HEK293T (cell line): ENCODE measurements around the gene TTLL1.

Experiments used
- CTCF ChIA-PET: fragments of 350-600 bp; formaldehyde crosslinking; extraction: SDS; loops from one replicate; lab custom pipeline; 2021; ENCODE audit warnings: antibody characterized with exemption, inconsistent platforms; lab: Yijun Ruan, JAX
- POLR2A ChIA-PET: fragments of 350-600 bp; formaldehyde crosslinking; extraction: SDS; loops from one replicate; lab custom pipeline; 2020; ENCODE audit warnings: antibody characterized with exemption, inconsistent platforms; lab: Yijun Ruan, JAX
- DNase-seq: peaks from one replicate; pipeline ENCODE4 v3.0.0; 2012; ENCODE audit warnings: mixed read lengths; ENCODE audit errors: extremely low spot score
- ARNT ChIP-seq: fragments of 450-650 bp; IDR thresholded peaks from 2 replicates; pipeline ENCODE4 v1.6.1; 2017; ENCODE audit warnings: mild to moderate bottlenecking
- BHLHE40 ChIP-seq: fragments of 450-650 bp; IDR thresholded peaks from 2 replicates; pipeline ENCODE4 v1.6.1; 2016; ENCODE audit warnings: mild to moderate bottlenecking, moderate library complexity, borderline replicate concordance
- CTBP1 ChIP-seq: fragments of 450-650 bp; IDR thresholded peaks from 2 replicates; pipeline ENCODE4 v1.6.1; 2016; ENCODE audit warnings: borderline replicate concordance
- ELF4 ChIP-seq: fragments of 450-650 bp; IDR thresholded peaks from 2 replicates; pipeline ENCODE4 v1.6.1; 2017; ENCODE audit warnings: antibody characterized with exemption
- FOXA1 ChIP-seq: fragments of 450-650 bp; IDR thresholded peaks from 2 replicates; pipeline ENCODE4 v1.6.1; 2016; ENCODE audit warnings: mild to moderate bottlenecking
- FOXK2 ChIP-seq: fragments of 450-650 bp; IDR thresholded peaks from 2 replicates; pipeline ENCODE4 v1.6.1; 2016; ENCODE audit warnings: mild to moderate bottlenecking
- FOXM1 ChIP-seq: fragments of 450-650 bp; IDR thresholded peaks from 2 replicates; pipeline ENCODE4 v1.6.1; 2017; ENCODE audit warnings: mild to moderate bottlenecking, borderline replicate concordance
- HDGF ChIP-seq: fragments of 450-650 bp; IDR thresholded peaks from 2 replicates; pipeline ENCODE4 v1.6.1; 2017; ENCODE audit warnings: antibody characterized with exemption, borderline replicate concordance
- L3MBTL2 ChIP-seq: fragments of 450-650 bp; conservative IDR thresholded peaks from 2 replicates; pipeline ENCODE4 v1.6.1; 2016; ENCODE audit warnings: mild to moderate bottlenecking
- LEF1 ChIP-seq: fragments of 450-650 bp; IDR thresholded peaks from 2 replicates; pipeline ENCODE4 v1.6.1; 2017; ENCODE audit warnings: mild to moderate bottlenecking, borderline replicate concordance
- NFRKB ChIP-seq: fragments of 450-650 bp; IDR thresholded peaks from 2 replicates; pipeline ENCODE4 v1.6.1; 2016; ENCODE audit warnings: mild to moderate bottlenecking, moderate library complexity
- SP1 ChIP-seq: fragments of 450-650 bp; IDR thresholded peaks from 2 replicates; pipeline ENCODE4 v1.6.1; 2017
- SUZ12 ChIP-seq: fragments of 450-650 bp; IDR thresholded peaks from 2 replicates; pipeline ENCODE4 v1.6.1; 2016; ENCODE audit warnings: mild to moderate bottlenecking
- TARDBP ChIP-seq: fragments of 450-650 bp; IDR thresholded peaks from 2 replicates; pipeline ENCODE4 v1.6.1; 2016
- ZNF384 ChIP-seq: fragments of 450-650 bp; IDR thresholded peaks from 2 replicates; pipeline ENCODE4 v1.6.1; 2016
- TF ChIP-seq, protein P1 (sequence below): fragments of 450-650 bp; IDR thresholded peaks from 2 replicates; pipeline ENCODE4 v1.6.1; 2016

Gene TTLL1

GRCh38 chr22:43081968-43082367 lies 7.2 kb downstream of the TTLL1 start:
- no peak for DNase-seq
- CTCF ChIA-PET = interaction anchor here (0.7 kb wide), 1 partner anchor 198 kb away, joined by 3 read pairs; no protein-coding TSS in a partner anchor
- TF ChIP-seq BHLHE40 = no peak
- TF ChIP-seq HDGF = no peak

DNA sequence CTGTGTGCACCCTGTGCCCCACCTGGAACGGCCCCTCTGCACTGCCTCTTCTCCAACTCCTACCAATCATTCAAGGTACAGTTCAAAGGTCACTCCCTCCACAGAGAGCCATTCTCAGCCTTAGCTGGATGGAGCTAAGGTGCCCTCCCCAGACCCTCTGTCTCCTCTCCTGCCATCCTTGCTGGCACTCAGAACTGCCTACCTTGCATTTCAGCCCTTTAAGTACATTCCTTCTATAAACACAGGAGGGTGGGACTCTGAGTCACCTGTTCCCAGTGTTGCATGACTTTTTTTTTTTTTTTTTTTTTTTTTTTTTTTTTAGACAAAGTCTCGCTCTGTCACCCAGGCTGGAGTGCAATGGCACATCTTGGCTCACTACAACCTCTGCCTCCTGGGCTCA lies 8.6 kb downstream of the TTLL1 start:
- POLR2A ChIA-PET = no interaction called here
- CTCF ChIA-PET = no interaction called here

More at GRCh38 chr22:43081968-43082367, 7.2 kb downstream of the TTLL1 start:
- POLR2A ChIA-PET = no interaction called here

GRCh38 chr22:43079742-43080141 lies 9.4 kb downstream of the TTLL1 start:
- ChIA-PET CTCF (no interaction called here), POLR2A (no interaction called here)
- TF ChIP-seq SP1 = no peak
- no peak for TF ChIP-seq TARDBP
- TF ChIP-seq LEF1 = no peak
- no peak for TF ChIP-seq L3MBTL2
- no peak for TF ChIP-seq HDGF
- no peak for TF ChIP-seq BHLHE40
- no peak for TF ChIP-seq FOXK2
- no peak for TF ChIP-seq CTBP1
- no peak for TF ChIP-seq FOXA1
- no peak for TF ChIP-seq ELF4
- no peak for TF ChIP-seq ZNF384
- no peak for TF ChIP-seq SUZ12
- no peak for TF ChIP-seq FOXM1
- TF ChIP-seq ARNT = no peak
- TF ChIP-seq NFRKB = no peak
- TF ChIP-seq, protein P1, sequence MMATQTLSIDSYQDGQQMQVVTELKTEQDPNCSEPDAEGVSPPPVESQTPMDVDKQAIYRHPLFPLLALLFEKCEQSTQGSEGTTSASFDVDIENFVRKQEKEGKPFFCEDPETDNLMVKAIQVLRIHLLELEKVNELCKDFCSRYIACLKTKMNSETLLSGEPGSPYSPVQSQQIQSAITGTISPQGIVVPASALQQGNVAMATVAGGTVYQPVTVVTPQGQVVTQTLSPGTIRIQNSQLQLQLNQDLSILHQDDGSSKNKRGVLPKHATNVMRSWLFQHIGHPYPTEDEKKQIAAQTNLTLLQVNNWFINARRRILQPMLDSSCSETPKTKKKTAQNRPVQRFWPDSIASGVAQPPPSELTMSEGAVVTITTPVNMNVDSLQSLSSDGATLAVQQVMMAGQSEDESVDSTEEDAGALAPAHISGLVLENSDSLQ = no peak
- DNase-seq = no peak

More for the DNA sequence above, 8.6 kb downstream of the TTLL1 start:
- no peak for TF ChIP-seq LEF1
- no peak for TF ChIP-seq BHLHE40
- TF ChIP-seq FOXM1 = no peak
- TF ChIP-seq ELF4 = no peak
- DNase-seq = no peak

GRCh38 chr22:43078522-43078921 lies 10.7 kb downstream of the TTLL1 start:
- CTCF ChIA-PET = interaction anchor here (0.7 kb wide), 1 partner anchor 162 kb away, joined by 3 read pairs; no protein-coding TSS in a partner anchor
- no peak for TF ChIP-seq BHLHE40
- no peak for TF ChIP-seq L3MBTL2
- no peak for TF ChIP-seq SP1
- TF ChIP-seq HDGF = no peak
- DNase-seq = no peak
- POLR2A ChIA-PET = no interaction called here

GRCh38 chr22:43077121-43077877 lies 11.9 kb downstream of the TTLL1 start:
- no peak for DNase-seq
- CTCF ChIA-PET = no interaction called here
- TF ChIP-seq SUZ12 (no peak), SP1 (no peak), FOXM1 (no peak), HDGF (no peak), FOXA1 (no peak), ZNF384 (no peak), TARDBP (no peak), ELF4 (no peak), NFRKB (no peak), BHLHE40 (no peak), CTBP1 (no peak), L3MBTL2 (no peak), FOXK2 (no peak), ARNT (no peak), LEF1 (no peak)
- TF ChIP-seq, protein P1 = no peak
- POLR2A ChIA-PET = no interaction called here

- no peak for DNase-seq
- TF ChIP-seq, protein P1 = no peak
- TF ChIP-seq FOXK2 = no peak
- no peak for TF ChIP-seq FOXA1
- no peak for TF ChIP-seq ELF4
- no peak for TF ChIP-seq ZNF384
- no peak for TF ChIP-seq BHLHE40
- TF ChIP-seq L3MBTL2 = no peak
- TF ChIP-seq NFRKB = no peak
- TF ChIP-seq SP1 = no peak
- TF ChIP-seq TARDBP = no peak
- TF ChIP-seq ARNT = no peak
- no peak for TF ChIP-seq FOXM1
- no peak for TF ChIP-seq SUZ12
- no peak for TF ChIP-seq CTBP1
- no peak for TF ChIP-seq HDGF
- TF ChIP-seq LEF1 = no peak
- POLR2A ChIA-PET = no interaction called here
- CTCF ChIA-PET = no interaction called here
Observed at GRCh38 chr22:43066844-43067385, 22.3 kb downstream of the TTLL1 start.
